Measurements from ENCODE around the gene NFYC. TPM values are rescaled to one million over a fixed set of nuclear protein-coding genes. Genes with fewer than 3 reads are reported as not detected.
A peak's percentile ranks its signal among the peaks of the same experiment; 100 is the strongest.

The NFYC gene
- total RNA-seq, 1 donor from 2014 or later: 62.2 TPM

DNA sequence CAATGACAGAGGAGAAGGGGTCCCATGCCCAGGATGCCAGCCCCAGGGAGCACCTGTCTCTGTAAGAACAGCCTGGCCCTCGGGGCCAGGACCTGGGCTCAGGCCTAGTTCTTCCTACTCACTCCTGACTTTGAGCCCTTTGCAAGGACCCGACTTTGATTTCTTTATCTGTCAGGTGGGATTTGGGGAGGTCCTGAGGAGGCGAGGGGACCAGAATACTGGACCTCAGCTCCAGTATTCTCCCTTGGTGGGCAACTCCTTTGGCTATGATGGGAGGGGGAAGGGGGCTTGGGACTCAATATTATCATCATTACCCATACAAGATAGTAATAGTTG, 110.2 kb downstream of the NFYC start:
- TF ChIP-seq, protein P1, sequence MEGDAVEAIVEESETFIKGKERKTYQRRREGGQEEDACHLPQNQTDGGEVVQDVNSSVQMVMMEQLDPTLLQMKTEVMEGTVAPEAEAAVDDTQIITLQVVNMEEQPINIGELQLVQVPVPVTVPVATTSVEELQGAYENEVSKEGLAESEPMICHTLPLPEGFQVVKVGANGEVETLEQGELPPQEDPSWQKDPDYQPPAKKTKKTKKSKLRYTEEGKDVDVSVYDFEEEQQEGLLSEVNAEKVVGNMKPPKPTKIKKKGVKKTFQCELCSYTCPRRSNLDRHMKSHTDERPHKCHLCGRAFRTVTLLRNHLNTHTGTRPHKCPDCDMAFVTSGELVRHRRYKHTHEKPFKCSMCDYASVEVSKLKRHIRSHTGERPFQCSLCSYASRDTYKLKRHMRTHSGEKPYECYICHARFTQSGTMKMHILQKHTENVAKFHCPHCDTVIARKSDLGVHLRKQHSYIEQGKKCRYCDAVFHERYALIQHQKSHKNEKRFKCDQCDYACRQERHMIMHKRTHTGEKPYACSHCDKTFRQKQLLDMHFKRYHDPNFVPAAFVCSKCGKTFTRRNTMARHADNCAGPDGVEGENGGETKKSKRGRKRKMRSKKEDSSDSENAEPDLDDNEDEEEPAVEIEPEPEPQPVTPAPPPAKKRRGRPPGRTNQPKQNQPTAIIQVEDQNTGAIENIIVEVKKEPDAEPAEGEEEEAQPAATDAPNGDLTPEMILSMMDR (IDR thresholded peaks at IDR 0.05; ENCODE audit: borderline replicate concordance): no peak

DNA sequence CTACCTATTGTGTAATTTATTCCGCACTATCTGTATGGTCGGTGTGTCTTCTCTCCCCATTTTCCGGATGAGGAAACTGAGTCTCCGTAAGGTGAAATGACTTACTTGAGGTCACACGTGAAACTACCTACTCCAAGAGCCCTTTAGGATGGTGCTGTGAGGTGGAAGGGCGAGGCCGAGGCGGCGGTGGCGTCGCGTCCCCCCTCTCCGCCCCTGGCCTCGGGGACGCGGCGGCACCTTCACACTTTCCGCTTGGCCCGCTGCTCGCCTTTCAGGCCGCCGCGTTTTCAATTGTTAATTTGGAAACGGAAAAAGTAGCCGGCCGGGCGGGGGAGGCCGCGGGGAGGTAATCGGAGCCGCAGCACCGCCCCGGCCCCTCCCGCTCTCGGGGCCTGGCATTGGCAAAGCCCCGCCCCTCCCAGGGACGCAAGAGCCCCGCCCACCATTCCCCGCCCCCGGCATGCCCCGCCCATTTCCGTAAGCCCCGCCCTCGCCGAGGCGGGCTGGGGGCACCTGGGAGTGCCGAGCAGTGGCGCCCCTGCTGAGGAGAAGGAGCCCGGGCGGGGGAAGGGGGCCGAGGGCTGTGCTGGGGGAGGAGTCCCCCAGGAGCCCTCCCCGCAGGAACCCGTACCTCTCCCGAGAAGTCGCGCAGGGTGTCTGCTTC, 110.7 kb downstream of the NFYC start:
- peak overlapping the region; percentile 82 for H3K27ac ChIP-seq (replicated peaks)
- peak; percentile 84 for DNase-seq
- no peaks in the 10 kb centered on the region for H3K27me3 ChIP-seq (ENCODE audit: low read depth)
- peak overlapping the region; percentile 59 for H3K4me3 ChIP-seq
- no peaks in the 10 kb centered on the region for H3K9me3 ChIP-seq (replicated peaks)
- TF ChIP-seq, protein P1 (IDR thresholded peaks at IDR 0.05; ENCODE audit: borderline replicate concordance): no peak
- H3K36me3 ChIP-seq: no peaks in the 10 kb centered on the region
- peaks cover 60% of the 10 kb centered on the region for H3K4me1 ChIP-seq
- intact Hi-C loops (cut with micrococcal nuclease): no loop called here

More for the DNA sequence above, 110.2 kb downstream of the NFYC start:
- Histone ChIP-seq H3K4me1 (peaks cover 58% of the 10 kb centered on the region), H3K27ac (replicated peaks) (peak overlapping the region; percentile 82), H3K36me3 (no peaks in the 10 kb centered on the region), H3K27me3 (ENCODE audit: low read depth) (no peaks in the 10 kb centered on the region), H3K9me3 (replicated peaks) (no peaks in the 10 kb centered on the region), H3K4me3 (peak overlapping the region; percentile 59)
- no peak for DNase-seq
- intact Hi-C loops (cut with micrococcal nuclease): no loop called here

DNA sequence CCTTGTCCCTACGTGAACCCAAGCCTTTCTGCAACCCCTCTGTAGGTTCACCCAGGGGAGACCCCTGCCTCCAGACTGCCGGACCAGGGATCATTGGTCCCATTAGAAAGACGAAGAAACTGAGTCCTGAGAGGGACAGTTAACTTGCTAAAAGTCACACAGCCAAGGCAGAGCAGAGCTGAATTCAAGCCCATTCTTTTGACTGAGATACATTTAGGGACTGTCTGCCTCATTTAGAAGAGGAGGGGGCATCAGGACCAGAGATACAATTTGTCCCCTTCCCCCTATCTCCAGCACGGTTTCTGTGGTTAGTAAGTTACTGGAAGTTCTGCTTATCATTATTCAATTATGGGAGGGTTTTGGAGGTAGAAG, 111.2 kb downstream of the NFYC start:
- intact Hi-C loops (cut with micrococcal nuclease): no loop called here
- H3K36me3 ChIP-seq: no peaks in the 10 kb centered on the region
- no peaks in the 10 kb centered on the region for H3K9me3 ChIP-seq (replicated peaks)
- H3K27me3 ChIP-seq (ENCODE audit: low read depth): no peaks in the 10 kb centered on the region
- H3K4me1 ChIP-seq: peaks cover 60% of the 10 kb centered on the region
- DNase-seq: no peak
- H3K4me3 ChIP-seq: peak overlapping the region; percentile 59
- TF ChIP-seq, protein P1 (IDR thresholded peaks at IDR 0.05; ENCODE audit: borderline replicate concordance): no peak
- H3K27ac ChIP-seq (replicated peaks): peak overlapping the region; percentile 82

DNA sequence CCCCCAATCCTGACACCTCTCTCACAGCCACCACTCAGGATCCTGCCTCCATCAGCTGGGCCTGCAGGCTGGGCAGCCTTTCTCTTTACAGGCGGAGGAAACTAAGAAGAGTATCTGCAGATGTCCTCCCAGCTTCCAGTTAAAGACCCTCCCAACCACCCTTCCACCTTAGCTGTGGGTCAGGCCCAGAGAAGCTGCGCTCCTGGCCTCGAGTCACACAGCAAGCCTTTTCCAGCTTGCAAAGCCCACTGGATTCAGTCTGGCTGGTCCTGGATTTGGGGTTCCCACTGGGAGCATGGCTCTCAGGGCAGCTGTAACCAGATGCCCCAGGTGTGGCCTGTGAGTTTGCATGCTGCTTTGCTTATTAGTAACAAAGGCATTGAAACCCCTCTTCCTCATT, 111.9 kb downstream of the NFYC start:
- intact Hi-C loops (cut with micrococcal nuclease): no loop called here
- TF ChIP-seq, protein P1 (IDR thresholded peaks at IDR 0.05; ENCODE audit: borderline replicate concordance): no peak
- H3K4me1 ChIP-seq: peaks cover 60% of the 10 kb centered on the region
- H3K27ac ChIP-seq (replicated peaks): peak overlapping the region; percentile 82
- H3K4me3 ChIP-seq: no peak overlapping the region
- H3K27me3 ChIP-seq (ENCODE audit: low read depth): no peaks in the 10 kb centered on the region
- H3K36me3 ChIP-seq: no peaks in the 10 kb centered on the region
- no peak for DNase-seq
- H3K9me3 ChIP-seq (replicated peaks): no peaks in the 10 kb centered on the region

DNA sequence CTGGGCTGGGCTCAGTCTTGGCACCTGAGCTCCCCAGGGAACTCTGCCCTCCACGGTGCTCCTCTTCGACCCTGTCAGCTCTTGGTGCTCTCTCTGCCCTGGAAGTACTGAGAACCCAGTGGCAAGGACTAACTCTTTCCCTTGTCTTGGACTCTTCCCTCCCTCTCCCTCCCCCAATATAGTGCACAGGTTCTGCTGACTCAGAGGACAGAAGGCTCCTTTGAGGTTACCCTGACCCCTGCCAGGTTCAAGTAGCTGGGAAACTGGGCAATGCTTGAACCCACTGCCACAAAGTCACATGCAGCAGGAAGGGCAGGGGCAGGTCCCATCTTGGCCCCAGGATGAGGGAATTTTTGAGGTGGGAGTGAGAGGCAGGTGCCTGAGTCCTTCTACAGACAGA, 112.4 kb downstream of the NFYC start:
- DNase-seq: no peak
- Histone ChIP-seq H3K9me3 (replicated peaks) (no peaks in the 10 kb centered on the region), H3K4me3 (no peak overlapping the region), H3K27ac (replicated peaks) (peak overlapping the region; percentile 82), H3K4me1 (peaks cover 60% of the 10 kb centered on the region), H3K36me3 (no peaks in the 10 kb centered on the region), H3K27me3 (ENCODE audit: low read depth) (no peaks in the 10 kb centered on the region)
- TF ChIP-seq, protein P1 (IDR thresholded peaks at IDR 0.05; ENCODE audit: borderline replicate concordance): no peak
- intact Hi-C loops (cut with micrococcal nuclease): no loop called here

All from left ventricle myocardium inferior (tissue), 1 donor.